Frontal cortex (tissue), 4 donors: ENCODE results near the gene GARIN5A. TPM values are rescaled to one million over a fixed set of nuclear protein-coding genes. Genes with fewer than 3 reads are reported as not detected.

ENCODE experiments used
- DNase-seq, 2 donors: peaks; one replicate each; pipeline ENCODE4 v3.0.0; 2012; ENCODE audit warnings: low spot score in 2 of 2
- FAIRE-seq: peaks from 2 replicates; lab custom pipeline; 2012; peaks lifted over from hg19 to GRCh38; lab: Jason Lieb, UNC
- total RNA-seq: library from RNA; depleted of rRNA; stranded (reverse); fragments of >200 nt; gene quantifications from one replicate; pipeline ENCODE4 v1.2.3, GENCODE V29; 2014
- donor health status: control.
- donor health status: control.
- donor health status: control.

GARIN5A gene
- total RNA-seq, result 2.0 TPM

DNA sequence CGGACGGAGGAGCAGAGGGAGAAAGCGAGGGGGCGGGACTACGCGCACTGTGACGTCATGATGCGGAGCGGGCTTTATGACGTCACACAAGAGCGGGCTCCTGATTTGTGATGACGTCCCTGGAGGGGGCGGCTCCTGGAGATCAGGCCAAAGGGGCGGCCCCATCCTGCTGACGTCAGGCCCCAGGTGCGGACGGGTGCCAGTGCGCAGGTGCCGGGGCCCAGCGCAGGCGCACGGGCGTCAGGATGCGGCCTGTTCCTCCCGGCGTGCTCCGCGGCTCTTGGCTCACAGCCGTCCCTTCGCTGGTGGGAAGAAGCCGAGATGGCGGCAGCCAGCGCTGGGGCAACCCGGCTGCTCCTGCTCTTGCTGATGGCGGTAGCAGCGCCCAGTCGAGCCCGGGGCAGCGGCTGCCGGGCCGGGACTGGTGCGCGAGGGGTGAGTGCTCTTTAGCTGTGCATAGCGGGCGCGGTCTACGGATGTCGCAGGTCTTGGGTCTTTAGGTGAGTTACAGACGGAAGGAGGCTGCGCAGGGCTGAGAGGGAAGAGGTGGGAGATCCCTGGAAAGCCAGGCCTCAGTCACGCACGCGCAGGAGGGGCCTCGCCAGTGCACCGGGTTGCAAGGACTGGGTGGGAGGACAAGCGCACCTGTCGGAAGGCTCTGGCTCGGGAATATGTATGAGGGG, at the start of gene GARIN5A, which contains the start of gene EMC10:
Gene GARIN5A (minus strand): TSS at position 625 of the 683 bp plus-strand sequence. CDS start 460 bp downstream, at position 165.
Gene EMC10 (plus strand): TSS at position 284 of the 683 bp plus-strand sequence. CDS start 38 bp downstream, at position 322.
- DNase-seq (peak; percentile 96 to 100), FAIRE-seq (no peak)

- FAIRE-seq (no peak), DNase-seq (no peak)
Measured at GRCh38 chr19:50522881-50523280, 46.2 kb upstream of the GARIN5A start.

GRCh38 chr19:50520822-50521465, 44.3 kb upstream of the GARIN5A start:
- FAIRE-seq (no peak), DNase-seq (no peak)

DNA sequence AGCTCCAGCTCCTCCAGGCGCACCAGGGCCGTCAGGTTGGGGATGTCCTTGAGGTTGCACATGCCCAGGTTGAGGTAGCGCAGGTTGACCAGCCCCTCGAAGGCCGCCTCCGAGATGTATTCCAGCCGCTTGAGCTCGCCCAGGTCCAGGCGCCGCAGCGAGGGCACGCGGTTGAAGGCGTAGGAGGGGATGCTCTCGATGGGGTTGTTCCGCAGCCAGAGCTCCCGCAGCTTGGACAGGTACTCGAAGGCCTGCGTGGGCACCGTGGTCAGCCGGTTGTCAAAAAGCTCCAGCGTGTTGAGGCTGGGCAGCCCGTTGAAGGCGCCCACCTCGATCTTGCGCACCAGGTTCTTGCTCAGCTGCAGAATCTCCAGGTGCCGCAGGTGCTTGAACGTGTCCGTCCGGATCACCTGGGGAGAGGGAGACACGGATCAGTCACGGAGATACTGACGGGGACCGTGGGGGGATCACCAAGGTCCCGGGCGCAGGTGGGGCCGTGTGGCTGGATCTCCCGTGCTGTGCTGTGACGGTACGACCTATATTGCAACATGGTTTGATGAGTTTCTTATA, 42.4 kb upstream of the GARIN5A start:
- DNase-seq (no peak), FAIRE-seq (no peak)

GRCh38 chr19:50518091-50519005, 41.7 kb upstream of the GARIN5A start:
- no peak for DNase-seq
- FAIRE-seq, result no peak

- FAIRE-seq (no peak), DNase-seq (no peak)
Measured at GRCh38 chr19:50517704-50518075, 41.0 kb upstream of the GARIN5A start.

DNA sequence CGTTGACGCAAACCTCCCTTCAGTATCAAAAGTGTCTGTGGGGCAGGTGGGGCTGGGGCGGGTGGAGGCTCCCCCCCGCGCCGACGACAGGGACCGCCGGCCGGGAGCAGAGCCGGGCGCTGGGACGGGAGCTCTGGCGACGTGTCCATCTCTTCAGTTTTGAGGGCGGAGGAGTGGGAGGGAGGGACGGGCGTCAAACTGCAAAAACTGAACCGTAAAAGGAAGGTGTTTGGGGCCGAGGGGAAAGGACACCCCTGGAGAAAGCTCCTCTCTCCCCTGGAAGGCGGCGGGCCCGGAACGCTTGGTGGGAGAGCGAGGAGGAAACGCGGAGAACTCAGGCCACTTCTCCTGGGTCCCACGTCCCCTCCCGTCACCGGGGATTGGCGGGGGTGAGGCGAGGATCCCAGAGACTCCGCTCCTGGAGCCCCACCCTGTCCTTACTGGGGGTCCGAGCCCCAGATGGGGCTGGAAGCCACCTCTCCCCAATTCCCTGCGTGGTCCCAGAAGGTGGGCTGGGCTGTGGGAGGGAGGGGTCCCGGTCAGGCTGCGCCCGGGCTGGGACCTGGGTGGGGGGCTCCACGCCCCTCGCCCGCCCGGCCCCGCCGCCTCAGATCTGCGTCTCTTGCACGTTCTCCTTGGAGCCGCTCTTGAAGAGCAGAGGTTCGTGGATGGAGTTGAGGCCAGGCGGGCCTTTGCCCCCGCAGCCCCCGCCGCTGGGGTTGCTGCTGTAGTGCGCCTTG, 40.5 kb upstream of the GARIN5A start:
- no peak for FAIRE-seq
- DNase-seq, result peak in 1 of 2 donors; percentile 51

DNA sequence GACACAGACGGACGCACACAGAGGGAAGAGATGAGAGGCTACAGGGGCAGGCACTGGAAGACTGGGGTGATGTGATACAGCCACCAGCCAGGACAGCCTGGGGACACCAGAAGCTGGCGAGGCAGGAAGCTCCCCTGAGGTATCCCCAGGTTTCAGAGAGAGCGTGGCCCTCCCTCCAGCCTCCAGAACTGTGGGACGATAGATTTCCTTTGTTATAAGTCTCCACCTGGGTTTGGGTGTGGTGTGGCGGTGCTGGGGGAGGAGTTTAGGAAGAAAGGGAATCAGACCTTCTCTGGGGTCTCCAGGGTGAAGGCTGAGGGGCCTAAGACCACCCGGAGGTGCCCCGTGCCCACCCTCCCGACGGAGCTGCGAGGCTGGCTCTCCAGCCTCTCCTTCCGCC, 39.8 kb upstream of the GARIN5A start:
- FAIRE-seq (no peak), DNase-seq (no peak)

GRCh38 chr19:50515168-50515561, 38.5 kb upstream of the GARIN5A start:
- DNase-seq, result no peak
- no peak for FAIRE-seq

- peak; percentile 82 to 83 for DNase-seq
- no peak for FAIRE-seq
Measured at GRCh38 chr19:50514346-50515167, 37.9 kb upstream of the GARIN5A start.

- FAIRE-seq, result no peak
- DNase-seq, result peak in 1 of 2 donors; percentile 60
Measured at GRCh38 chr19:50513746-50514345, 37.2 kb upstream of the GARIN5A start, which contains the start of gene ASPDH. Gene ASPDH, minus strand, starts transcription at chr19:50513913. Its CDS starts 90 bp downstream, at chr19:50513823.

- DNase-seq (peak in 1 of 2 donors; percentile 51), FAIRE-seq (no peak)
Measured at GRCh38 chr19:50512999-50513745, 36.5 kb upstream of the GARIN5A start.

- DNase-seq (no peak), FAIRE-seq (no peak)
Measured at GRCh38 chr19:50512112-50512998, 35.7 kb upstream of the GARIN5A start.

DNA sequence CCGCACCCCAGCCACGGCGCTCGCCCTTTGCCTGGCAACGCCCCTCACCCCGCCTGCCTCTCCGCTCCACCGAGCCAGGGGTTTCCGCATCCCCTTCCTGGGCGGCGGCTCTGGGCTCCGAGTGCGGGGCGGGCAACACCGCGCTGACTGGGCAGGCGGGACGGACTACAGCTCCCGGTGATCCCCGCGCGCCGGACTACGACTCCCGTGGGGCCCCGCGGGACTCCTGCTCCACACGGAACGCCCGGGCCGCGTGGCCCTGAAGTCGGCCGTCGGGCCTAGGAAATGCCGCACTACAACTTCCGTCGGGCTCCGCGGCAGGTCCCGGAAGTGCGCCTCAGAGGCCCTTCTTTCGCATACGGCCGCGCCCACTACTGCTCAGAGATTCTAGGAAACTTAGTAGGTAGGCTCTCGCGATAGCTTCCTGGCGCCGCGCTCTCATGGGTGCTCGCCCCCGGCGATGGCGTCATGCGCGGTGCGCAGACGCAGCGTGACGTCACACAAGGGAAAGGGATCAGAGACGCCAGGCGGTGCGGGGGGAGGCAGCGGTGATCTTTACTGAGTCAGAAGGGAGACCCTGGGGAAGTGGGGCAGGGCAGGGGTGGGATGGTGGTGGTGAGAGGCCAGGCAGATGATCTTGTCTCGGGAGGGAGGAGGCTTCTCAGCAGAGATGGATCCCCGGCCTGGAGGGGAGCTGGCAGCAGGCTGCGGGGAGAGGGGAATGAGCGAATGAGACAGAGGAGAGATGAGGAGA, 34.6 kb upstream of the GARIN5A start, which contains the start of gene JOSD2:
Gene JOSD2 (minus strand): TSS at position 123 of the 754 bp plus-strand sequence. CDS start 760 bp downstream, outside the sequence.
- DNase-seq (peak; percentile 97 to 98), FAIRE-seq (peak; percentile 80)

GRCh38 chr19:50510700-50511068, 34.0 kb upstream of the GARIN5A start:
- no peak for FAIRE-seq
- DNase-seq, result peak in 1 of 2 donors; percentile 47
